GM20000 (cell line): Measurements from ENCODE around the gene RARRES2.
"Not testable (repeated sequence)": the region's sequence is repeated elsewhere in the genome, so short reads cannot be mapped to it uniquely, and the experiment has no call there.

Experiments
- DNase-seq: peaks from one replicate; pipeline ENCODE4 v3.0.0; 2012; ENCODE audit warnings: low spot score
- TF ChIP-seq, protein P1 (sequence below): IDR thresholded peaks from 2 replicates; pipeline ENCODE4 v1.5.1; 2012; ENCODE audit warnings: mild to moderate bottlenecking, control low read depth; ENCODE audit errors: extremely low read depth, missing control alignments

Gene RARRES2

DNA sequence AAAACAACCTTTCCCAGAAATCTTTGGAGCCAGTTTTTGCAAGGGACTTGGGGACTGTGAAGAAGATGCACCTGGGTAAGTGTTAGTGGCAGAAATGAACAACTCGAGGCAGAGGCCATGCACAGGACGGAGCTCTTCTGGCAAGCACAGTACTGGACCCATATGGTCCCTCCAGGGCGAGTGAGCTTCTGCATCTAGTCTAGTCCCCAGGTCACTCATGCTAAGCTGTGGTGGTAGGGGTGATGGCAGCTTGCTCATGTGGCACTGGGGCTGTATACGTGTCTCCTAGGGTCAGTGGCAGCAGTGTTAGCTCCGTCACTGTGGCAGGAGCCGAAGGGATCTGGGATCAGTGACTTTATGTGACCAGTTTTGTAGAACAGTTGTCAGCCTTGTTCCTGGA, 27.6 kb downstream of the RARRES2 start:
- TF ChIP-seq, protein P1, sequence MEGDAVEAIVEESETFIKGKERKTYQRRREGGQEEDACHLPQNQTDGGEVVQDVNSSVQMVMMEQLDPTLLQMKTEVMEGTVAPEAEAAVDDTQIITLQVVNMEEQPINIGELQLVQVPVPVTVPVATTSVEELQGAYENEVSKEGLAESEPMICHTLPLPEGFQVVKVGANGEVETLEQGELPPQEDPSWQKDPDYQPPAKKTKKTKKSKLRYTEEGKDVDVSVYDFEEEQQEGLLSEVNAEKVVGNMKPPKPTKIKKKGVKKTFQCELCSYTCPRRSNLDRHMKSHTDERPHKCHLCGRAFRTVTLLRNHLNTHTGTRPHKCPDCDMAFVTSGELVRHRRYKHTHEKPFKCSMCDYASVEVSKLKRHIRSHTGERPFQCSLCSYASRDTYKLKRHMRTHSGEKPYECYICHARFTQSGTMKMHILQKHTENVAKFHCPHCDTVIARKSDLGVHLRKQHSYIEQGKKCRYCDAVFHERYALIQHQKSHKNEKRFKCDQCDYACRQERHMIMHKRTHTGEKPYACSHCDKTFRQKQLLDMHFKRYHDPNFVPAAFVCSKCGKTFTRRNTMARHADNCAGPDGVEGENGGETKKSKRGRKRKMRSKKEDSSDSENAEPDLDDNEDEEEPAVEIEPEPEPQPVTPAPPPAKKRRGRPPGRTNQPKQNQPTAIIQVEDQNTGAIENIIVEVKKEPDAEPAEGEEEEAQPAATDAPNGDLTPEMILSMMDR: no peak
- DNase-seq: no peak

DNA sequence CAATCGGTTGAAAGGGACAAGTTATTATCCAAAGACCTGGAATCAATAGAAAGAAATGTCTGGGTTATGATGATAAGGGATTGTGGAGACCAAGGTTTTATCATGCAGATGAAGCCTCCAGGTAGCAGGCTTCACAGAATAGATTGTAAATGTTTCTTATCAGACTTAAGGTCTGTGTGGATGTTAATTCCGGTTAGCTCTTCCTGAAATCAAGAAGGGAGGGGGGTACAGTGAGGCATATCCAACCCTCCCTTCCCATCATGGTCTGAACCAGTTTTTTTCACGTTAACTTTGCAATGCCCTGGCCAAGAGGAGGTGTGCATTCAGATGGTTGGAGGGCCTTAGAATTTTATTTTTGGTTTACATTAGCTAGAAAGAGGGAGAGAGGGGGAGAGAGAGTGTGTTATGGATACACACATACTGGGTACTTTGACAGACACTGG, 28.0 kb downstream of the RARRES2 start:
- no peak for DNase-seq

DNA sequence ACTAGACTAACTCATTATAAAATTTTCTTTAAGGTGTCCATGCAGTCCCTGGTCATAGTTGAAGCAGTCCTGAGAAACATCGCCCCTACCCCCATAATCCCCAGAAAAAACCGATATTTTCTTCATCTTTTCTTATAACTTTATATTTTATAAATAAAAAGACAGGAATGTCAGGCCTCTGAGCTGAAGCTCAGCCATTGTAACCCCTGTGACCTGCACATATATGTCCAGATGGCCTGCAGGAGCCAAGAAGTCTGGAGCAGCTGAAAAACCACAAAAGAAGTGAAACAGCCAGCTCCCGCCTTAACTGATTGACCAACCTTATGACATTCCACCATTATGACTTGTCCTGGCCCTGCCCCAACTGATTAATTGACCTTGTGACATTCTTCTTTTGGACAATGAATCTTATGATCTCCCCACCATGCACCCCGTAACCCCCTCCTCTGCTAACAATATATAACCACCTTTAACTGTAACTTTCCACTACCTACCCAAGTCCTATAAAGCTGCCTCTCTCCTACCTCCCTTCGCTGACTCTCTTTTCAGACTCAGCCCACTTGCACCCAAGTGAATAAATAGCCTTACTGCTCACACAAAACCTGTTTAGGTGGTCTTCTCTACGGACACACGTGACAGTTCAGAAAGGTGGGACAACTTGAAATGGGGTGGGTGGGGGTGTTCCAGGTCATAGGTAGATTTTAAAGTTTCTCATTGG, 28.6 kb downstream of the RARRES2 start:
- DNase-seq: not testable (repeated sequence)

More for the DNA sequence above, 28.0 kb downstream of the RARRES2 start:
- TF ChIP-seq, protein P1: no peak

DNA sequence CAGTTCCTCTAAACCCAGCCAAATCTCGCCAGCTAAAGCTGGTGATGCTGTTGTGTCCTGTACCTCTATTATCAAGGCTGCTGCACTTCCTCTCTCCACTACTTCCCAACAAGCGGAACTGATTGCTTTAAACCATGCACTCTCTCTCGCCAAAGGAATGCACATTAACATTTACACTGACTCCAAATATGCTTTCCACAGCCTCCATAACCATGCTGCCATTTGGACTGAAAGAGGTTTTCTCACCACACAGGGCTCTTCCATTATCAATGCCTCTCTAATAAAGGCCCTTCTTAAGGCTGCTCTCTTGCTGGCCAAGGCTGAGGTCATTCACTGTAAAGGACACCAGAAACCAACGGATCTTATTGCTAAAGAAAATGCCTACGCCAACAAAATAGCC, 29.7 kb downstream of the RARRES2 start:
- TF ChIP-seq, protein P1: no peak
- no peak for DNase-seq

DNA sequence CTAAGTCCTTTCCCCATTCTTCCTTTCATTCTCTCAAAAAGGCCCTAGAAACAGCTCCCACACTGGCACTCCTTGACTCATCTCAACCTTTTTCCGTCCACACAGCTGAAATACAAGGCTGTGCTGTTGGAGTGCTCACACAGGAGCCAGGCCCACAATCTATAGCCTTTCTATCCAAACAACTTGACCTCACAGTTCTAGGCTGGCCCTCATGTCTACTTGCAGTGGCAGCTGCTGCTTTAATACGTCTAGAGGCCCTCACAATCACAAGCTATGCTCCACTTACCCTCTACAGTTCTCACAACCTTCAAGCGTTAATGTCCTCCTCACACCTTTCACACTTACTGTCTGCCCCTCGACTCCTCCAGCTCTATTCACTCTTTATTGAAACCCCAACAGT, 30.3 kb downstream of the RARRES2 start:
- DNase-seq: no peak
- TF ChIP-seq, protein P1: no peak

DNA sequence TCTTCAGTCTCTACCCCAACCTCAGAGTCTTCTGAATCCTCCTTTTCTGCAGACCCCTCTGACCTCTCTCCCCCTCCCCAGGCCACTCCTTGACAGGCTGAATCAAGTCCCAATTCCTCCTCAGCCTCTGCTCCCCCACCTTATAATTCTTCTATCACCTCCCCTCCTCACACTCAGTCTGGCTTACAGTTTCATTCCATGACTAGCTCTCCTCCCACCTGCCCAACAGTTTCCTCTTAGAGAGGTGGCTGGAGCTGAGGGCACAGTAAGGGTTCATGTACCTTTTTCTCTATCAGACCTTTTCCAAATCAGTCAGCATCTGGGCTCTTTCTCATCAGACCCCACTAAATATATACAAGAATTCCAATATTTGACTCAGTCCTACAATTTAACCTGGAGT, 32.9 kb downstream of the RARRES2 start:
- DNase-seq: no peak
- TF ChIP-seq, protein P1: no peak

DNA sequence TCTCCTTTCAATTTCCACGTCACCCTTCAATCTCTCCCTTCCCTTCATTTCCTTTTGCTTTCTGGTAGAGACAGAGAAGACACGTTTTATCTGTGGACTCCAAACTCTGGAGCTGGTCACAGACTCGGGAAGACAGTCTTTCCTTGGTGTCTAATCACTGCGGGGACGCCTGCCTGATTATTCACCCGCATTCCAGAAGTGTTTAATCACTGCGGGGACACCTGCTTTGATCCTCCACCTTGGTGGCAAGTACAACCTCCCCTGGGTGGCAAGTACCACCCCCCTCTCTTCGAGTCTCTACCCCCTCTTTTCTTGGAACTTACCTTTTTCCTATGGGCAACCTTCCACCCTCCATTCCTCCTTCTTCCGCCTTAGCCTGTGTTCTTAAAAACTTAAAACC, 33.5 kb downstream of the RARRES2 start:
- no peak for DNase-seq

More for the DNA sequence above, 33.5 kb downstream of the RARRES2 start:
- TF ChIP-seq, protein P1: no peak
